ENCODE measurements around the gene PRR7. TPM values are rescaled to one million over a fixed set of nuclear protein-coding genes. Genes with fewer than 3 reads are reported as not detected.

PRR7 gene
- total and polyA plus RNA-seq, 2 of the 13 experiments (the other 11 are each of a cell fraction or from before 2014, with no cell fraction given) = 4.8 to 5.0 TPM

DNA sequence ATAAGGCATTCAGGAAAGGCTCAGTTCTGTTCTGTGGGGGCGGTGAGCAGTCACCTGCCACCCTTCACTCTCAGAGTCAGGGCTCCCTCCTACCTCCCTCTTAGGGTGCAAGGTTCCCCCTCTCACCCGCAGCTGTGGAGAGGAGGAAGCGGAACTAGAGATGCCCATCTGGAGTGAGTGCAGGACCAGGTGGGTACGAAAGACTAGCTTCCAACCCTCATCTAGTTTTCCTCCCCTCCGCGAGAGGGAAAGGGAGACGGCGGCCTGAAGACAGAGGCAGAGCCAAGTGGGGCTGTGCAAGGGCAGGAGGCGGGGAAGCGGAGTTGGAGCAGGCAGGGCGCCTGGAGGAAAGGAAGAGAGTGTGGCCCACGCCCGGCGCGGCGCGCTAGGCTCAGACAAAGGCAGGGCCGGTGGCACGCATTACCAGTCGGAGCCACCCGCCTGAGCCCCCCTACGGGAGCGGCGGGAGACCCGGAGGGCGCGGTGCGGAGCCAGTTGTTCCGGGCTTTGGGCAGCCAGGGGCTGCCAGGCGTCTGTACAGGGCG, 7.3 kb downstream of the PRR7 start:
- H4K20me1 ChIP-seq (ENCODE audit: insufficient read depth, low read length) = peaks cover 12% of the 10 kb centered on the region; the same call in 1 of the 2 replicates
- ATAC-seq (peak; percentile 2), FAIRE-seq (no peak), DNase-seq (ENCODE audit: low spot score) (no peak)
- H3K4me1 ChIP-seq (ENCODE audit: insufficient read depth, low read length) = peaks cover 41% of the 10 kb centered on the region
- intact Hi-C loops (cut with micrococcal nuclease; ENCODE audit: unreplicated experiment) (loop anchor here (1.0 kb wide), 2 partner anchors 50 to 64 kb away; no protein-coding TSS in a partner anchor), in situ Hi-C loops (cut with HindIII; ENCODE audit: extremely low pct_ligation_motif_present, low pct_unique_long_range_greater_than_20kb) (loop anchor here (25.0 kb wide), 1 partner anchor 342 kb away; no protein-coding TSS in a partner anchor)
- H3K27me3 ChIP-seq (ENCODE audit: control insufficient read depth in 1 of 2, insufficient read depth in 2 of 2, low read length in 2 of 2) = no peaks in the 10 kb centered on the region; a peak in 1 of 5 replicates
- no peak overlapping the region for H2AFZ ChIP-seq (ENCODE audit: low read length)
- peaks cover 5% of the 10 kb centered on the region for H3K79me2 ChIP-seq (ENCODE audit: insufficient read depth, low read length)
- peak overlapping the region; percentile 81 to 89 (median 87) for H3K4me3 ChIP-seq (replicated peaks in 1 of 3; ENCODE audit: insufficient read depth in 1 of 3, low read depth in 2 of 3, low read length in 3 of 3)
- CTCF ChIA-PET (ENCODE audit: low intra/inter-chr PET ratio, low total read pairs) = interaction anchor here (1.0 to 4.8 kb wide), 8 partner anchors 27 to 342 kb away, joined by 3 to 54 read pairs (median 8); partner anchors contain the start of gene GRK6
- peak overlapping the region; percentile 98 for H3K4me2 ChIP-seq (ENCODE audit: low read depth, low read length)
- no TSS peak for BruUV-seq (replicated peaks)
- H3K27ac ChIP-seq (ENCODE audit: extremely low read length, insufficient read depth, low read length) = peak overlapping the region; percentile 84
- H3K9ac ChIP-seq (ENCODE audit: insufficient read depth, low read depth, low read length) = peak overlapping the region; percentile 82
- H3K9me3 ChIP-seq (ENCODE audit: low read length) = no peaks in the 10 kb centered on the region
- 16% methylated on average over 24 of the region's 31 CpGs for WGBS (ENCODE audit: low lambda C conversion rate)
- POLR2A ChIA-PET = interaction anchor here (0.6 to 4.4 kb wide), 16 partner anchors 12 to 340 kb away, joined by 3 to 29 read pairs (median 7); partner anchors contain the start of genes F12, GRK6 and PDLIM7
- peaks cover 0 to 4% of the 10 kb centered on the region in 2 experiments; a peak in 2 of 5 replicates for H3K36me3 ChIP-seq (replicated peaks in 1 of 2; ENCODE audit: control insufficient read depth in 1 of 2, insufficient read depth in 2 of 2, low read length in 2 of 2)
- TF ChIP-seq ZNF598 (CRISPR knock-in tag; IDR thresholded peaks at IDR 0.05; ENCODE audit: borderline replicate concordance) (peak; percentile 61; the same call in 1 of the 2 replicates), GLI4 (CRISPR knock-in tag; IDR thresholded peaks at IDR 0.05; ENCODE audit: borderline replicate concordance) (0 out of 2 replicates have a peak, but pooled peaks have one; percentile 55), CBX5 (CRISPR knock-in tag; IDR thresholded peaks at IDR 0.05; ENCODE audit: borderline replicate concordance) (no peak), ZNF883 (CRISPR knock-in tag; IDR thresholded peaks at IDR 0.05; ENCODE audit: not compliant biosample characterization) (no peak), GTF3A (CRISPR knock-in tag; conservative IDR thresholded peaks at IDR 0.05) (no peak), POGZ (CRISPR knock-in tag; IDR thresholded peaks at IDR 0.05) (no peak), ZNF274 (CRISPR knock-in tag; IDR thresholded peaks at IDR 0.05) (0 out of 2 replicates have a peak, but pooled peaks have one; percentile 70), FOXP1 (IDR thresholded peaks at IDR 0.05) (no peak), FOXP1 (CRISPR knock-in tag; IDR thresholded peaks at IDR 0.05) (no peak), ZSCAN22 (CRISPR knock-in tag; IDR thresholded peaks at IDR 0.05) (no peak), SIN3A (IDR thresholded peaks at IDR 0.05; ENCODE audit: borderline replicate concordance, low read depth, low read length) (0 out of 2 replicates have a peak, but pooled peaks have one; percentile 6), ZNF44 (CRISPR knock-in tag; IDR thresholded peaks at IDR 0.05) (peak; percentile 73; the same call in 1 of the 2 replicates), ATM (IDR thresholded peaks at IDR 0.05; ENCODE audit: borderline replicate concordance) (no peak), PHF5A (CRISPR knock-in tag; IDR thresholded peaks at IDR 0.05; ENCODE audit: low read depth, unreplicated experiment) (no peak), ZNF441 (CRISPR knock-in tag; IDR thresholded peaks at IDR 0.05; ENCODE audit: borderline replicate concordance) (peak; percentile 75; the same call in 1 of the 2 replicates)
- TF ChIP-seq, protein P1, sequence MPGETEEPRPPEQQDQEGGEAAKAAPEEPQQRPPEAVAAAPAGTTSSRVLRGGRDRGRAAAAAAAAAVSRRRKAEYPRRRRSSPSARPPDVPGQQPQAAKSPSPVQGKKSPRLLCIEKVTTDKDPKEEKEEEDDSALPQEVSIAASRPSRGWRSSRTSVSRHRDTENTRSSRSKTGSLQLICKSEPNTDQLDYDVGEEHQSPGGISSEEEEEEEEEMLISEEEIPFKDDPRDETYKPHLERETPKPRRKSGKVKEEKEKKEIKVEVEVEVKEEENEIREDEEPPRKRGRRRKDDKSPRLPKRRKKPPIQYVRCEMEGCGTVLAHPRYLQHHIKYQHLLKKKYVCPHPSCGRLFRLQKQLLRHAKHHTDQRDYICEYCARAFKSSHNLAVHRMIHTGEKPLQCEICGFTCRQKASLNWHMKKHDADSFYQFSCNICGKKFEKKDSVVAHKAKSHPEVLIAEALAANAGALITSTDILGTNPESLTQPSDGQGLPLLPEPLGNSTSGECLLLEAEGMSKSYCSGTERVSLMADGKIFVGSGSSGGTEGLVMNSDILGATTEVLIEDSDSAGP (CRISPR knock-in tag; IDR thresholded peaks at IDR 0.05; ENCODE audit: borderline replicate concordance) = no peak
- TF ChIP-seq, protein P2, sequence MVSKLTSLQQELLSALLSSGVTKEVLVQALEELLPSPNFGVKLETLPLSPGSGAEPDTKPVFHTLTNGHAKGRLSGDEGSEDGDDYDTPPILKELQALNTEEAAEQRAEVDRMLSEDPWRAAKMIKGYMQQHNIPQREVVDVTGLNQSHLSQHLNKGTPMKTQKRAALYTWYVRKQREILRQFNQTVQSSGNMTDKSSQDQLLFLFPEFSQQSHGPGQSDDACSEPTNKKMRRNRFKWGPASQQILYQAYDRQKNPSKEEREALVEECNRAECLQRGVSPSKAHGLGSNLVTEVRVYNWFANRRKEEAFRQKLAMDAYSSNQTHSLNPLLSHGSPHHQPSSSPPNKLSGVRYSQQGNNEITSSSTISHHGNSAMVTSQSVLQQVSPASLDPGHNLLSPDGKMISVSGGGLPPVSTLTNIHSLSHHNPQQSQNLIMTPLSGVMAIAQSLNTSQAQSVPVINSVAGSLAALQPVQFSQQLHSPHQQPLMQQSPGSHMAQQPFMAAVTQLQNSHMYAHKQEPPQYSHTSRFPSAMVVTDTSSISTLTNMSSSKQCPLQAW (CRISPR knock-in tag; IDR thresholded peaks at IDR 0.05) = 0 out of 2 replicates have a peak, but pooled peaks have one; percentile 6
- TF ChIP-seq, protein P3, sequence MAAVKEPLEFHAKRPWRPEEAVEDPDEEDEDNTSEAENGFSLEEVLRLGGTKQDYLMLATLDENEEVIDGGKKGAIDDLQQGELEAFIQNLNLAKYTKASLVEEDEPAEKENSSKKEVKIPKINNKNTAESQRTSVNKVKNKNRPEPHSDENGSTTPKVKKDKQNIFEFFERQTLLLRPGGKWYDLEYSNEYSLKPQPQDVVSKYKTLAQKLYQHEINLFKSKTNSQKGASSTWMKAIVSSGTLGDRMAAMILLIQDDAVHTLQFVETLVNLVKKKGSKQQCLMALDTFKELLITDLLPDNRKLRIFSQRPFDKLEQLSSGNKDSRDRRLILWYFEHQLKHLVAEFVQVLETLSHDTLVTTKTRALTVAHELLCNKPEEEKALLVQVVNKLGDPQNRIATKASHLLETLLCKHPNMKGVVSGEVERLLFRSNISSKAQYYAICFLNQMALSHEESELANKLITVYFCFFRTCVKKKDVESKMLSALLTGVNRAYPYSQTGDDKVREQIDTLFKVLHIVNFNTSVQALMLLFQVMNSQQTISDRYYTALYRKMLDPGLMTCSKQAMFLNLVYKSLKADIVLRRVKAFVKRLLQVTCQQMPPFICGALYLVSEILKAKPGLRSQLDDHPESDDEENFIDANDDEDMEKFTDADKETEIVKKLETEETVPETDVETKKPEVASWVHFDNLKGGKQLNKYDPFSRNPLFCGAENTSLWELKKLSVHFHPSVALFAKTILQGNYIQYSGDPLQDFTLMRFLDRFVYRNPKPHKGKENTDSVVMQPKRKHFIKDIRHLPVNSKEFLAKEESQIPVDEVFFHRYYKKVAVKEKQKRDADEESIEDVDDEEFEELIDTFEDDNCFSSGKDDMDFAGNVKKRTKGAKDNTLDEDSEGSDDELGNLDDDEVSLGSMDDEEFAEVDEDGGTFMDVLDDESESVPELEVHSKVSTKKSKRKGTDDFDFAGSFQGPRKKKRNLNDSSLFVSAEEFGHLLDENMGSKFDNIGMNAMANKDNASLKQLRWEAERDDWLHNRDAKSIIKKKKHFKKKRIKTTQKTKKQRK (IDR thresholded peaks at IDR 0.05; ENCODE audit: low read length) = no peak

Measured in HepG2 (cell line).